Esophagus muscularis mucosa (tissue), 3 donors: ENCODE results near the gene TRIM7.

Source experiments
- EP300 ChIP-seq: sonication (generic); formaldehyde crosslinking; IDR thresholded peaks from one replicate; pipeline ENCODE4 v1.6.1; 2017; ENCODE audit warnings: antibody characterized with exemption
- TF ChIP-seq, protein P1 (sequence below), 3 experiments: fragments of 200-600 bp in 2 of 3; fragments of 450-650 bp in 1 of 3; sonication (generic) in 2 of 3; IDR thresholded peaks; one replicate each; pipeline ENCODE4 v1.5.1; 2017 to 2019; ENCODE audit warnings: antibody characterized with exemption in 3 of 3, mild to moderate bottlenecking in 2 of 3, moderate library complexity in 1 of 3

GRCh38 chr5:181186986-181187499 is 18.0 kb downstream of the TRIM7 start:
- TF ChIP-seq, protein P1, sequence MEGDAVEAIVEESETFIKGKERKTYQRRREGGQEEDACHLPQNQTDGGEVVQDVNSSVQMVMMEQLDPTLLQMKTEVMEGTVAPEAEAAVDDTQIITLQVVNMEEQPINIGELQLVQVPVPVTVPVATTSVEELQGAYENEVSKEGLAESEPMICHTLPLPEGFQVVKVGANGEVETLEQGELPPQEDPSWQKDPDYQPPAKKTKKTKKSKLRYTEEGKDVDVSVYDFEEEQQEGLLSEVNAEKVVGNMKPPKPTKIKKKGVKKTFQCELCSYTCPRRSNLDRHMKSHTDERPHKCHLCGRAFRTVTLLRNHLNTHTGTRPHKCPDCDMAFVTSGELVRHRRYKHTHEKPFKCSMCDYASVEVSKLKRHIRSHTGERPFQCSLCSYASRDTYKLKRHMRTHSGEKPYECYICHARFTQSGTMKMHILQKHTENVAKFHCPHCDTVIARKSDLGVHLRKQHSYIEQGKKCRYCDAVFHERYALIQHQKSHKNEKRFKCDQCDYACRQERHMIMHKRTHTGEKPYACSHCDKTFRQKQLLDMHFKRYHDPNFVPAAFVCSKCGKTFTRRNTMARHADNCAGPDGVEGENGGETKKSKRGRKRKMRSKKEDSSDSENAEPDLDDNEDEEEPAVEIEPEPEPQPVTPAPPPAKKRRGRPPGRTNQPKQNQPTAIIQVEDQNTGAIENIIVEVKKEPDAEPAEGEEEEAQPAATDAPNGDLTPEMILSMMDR (IDR thresholded peaks at IDR 0.05): no peak
- no peak for TF ChIP-seq EP300
